Stimulated activated CD4-positive, alpha-beta T cell treated with anti-CD3 and anti-CD28 coated beads, Interleukin-2, amount 100 ng/mL, for 48 hours (primary cell): ENCODE measurements around the gene AUTS2.

ENCODE experiments used
- DNase-seq, 2 donors: peaks; one replicate each; pipeline ENCODE4 v3.0.0-alpha.2; 2020

Gene AUTS2

DNA sequence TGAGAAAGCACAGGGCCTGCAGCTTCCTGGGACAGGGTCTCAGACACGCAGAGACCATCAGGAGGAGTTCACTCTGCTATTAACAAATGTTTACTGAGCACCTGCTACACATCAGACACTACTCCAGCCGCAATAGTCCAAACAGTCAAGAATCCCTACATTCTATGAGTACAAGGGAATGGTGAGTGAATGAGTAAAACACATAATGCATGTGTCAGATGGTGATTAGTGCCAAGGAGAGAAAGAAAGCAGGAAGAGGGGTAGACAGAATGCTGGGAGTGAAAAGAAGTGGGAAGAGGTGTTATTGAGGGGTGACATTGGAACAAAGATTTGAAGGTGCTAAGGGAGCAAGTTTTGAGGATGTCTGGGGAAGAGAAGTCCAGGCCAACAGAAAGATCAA is 899.5 kb downstream of the AUTS2 start:
- no peak for DNase-seq

- no peak for DNase-seq
Observed at GRCh38 chr7:70498232-70498992, 900.1 kb downstream of the AUTS2 start.

GRCh38 chr7:70500261-70500660 is 902.0 kb downstream of the AUTS2 start:
- no peak for DNase-seq

GRCh38 chr7:70502117-70502863 is 904.0 kb downstream of the AUTS2 start:
- no peak for DNase-seq

GRCh38 chr7:70504254-70504653 is 906.0 kb downstream of the AUTS2 start:
- no peak for DNase-seq

DNA sequence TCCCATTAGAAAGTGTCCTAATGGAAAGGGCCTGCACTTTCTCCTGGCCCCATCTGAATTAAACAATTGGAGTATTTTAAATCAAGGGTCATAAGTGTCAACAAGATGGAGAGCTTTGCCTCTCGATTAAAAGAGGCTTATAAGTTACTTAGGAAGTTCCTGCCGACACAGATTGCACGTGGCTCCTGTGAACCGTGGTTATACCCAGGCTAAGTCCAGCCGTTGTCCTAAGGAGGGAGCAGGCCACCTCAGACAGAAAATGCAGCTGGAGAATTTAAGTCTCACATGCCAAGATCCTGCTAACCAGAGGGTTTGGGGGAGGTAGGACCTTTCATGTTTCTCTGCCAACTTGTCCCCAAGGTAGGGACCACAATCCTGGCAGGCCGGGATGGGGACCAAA is 907.2 kb downstream of the AUTS2 start:
- no peak for DNase-seq

DNA sequence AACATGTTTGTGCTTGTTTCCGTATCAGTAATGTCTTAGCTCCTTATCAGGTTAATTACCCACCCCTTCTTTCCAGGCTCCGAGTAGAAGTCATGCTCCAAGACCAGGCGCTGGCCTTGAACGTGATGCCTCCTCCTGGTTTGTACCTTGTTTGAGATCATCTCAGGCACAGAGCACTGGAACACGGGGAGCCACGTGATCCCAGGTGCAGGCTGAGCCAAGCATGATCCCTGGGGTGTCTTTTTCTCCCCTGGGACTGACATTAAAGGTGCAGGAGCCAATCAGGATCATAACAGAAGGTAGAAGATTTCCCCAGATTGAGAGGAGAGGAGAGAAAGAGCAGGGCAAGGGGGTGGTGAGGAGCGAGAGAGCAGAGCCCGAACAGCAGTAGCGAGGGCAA is 907.6 kb downstream of the AUTS2 start:
- DNase-seq = no peak

DNA sequence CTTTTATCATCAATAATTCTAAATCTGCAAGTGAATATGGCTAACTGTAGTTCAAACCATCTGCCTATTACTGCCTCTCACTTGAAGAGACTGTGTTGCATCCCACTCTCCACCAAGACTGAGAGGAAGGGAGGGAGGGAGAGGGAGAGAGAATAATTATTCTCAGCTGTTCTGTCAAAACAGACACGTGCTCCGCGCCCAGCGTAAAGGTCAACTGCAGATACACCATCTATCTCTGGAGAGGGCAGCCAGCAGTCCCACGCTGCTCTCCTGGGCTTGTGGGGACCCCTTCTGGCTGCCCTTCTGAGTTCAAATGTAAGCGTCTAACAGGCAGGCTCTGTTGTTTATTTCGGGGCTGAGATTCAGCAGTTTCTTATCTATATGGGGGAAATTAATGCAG is 908.2 kb downstream of the AUTS2 start:
- no peak for DNase-seq

DNA sequence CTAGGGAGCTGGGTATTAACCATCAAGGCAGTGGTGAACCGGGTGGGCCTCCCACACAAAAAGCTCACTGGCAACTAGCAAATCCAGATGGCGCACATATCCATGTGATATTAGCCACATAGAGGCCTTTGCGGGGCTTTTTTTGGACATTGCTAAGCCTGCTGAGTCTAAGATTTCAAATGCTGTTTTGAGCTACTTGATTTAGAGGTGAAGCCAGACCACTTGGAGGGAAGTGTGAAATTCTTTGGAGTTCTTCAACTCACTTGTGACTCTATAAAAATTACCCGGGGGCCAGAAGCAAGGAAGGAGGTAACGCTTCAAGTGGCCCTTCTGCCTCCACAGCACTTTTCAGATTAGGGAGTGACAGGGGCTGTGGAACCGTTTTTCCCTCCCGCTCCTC is 913.9 kb downstream of the AUTS2 start:
- DNase-seq = no peak

GRCh38 chr7:70512761-70513160 is 914.5 kb downstream of the AUTS2 start:
- no peak for DNase-seq

GRCh38 chr7:70520611-70521010 is 922.3 kb downstream of the AUTS2 start:
- no peak for DNase-seq

DNA sequence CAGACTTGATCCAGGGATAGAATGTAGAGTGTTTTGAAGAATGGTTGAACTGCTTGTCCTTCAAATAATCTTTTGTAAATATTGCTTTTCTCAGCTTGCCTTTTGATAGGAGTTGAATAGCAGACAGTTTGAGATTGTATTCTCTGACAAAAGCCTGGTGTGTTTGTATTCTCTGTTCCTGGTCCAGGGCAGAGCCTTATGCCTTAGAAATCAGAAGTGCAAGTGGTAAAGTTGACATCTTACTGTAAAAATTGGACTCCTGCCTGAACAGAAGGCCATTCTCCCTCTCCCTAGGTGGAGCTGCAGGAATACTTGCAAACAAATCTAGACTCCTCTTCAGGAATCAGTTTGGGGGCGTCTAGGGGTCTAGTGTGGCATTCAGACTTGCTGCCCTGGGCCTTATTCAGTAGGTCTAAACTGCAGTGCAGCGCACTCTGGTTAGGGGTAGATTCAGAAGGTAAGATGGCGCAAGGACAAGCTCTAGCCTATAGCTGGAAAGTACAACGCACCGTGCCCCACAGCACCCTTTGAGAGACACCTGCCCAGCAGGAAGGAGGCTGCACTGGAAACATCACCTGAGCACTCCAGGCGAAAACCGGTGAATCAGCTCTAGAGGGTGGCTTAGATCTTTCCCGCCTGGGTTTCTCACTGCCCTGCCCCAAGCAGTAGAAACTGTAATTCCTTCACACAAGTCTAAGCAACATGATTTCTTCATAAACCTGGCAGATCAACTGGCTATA is 925.1 kb downstream of the AUTS2 start:
- no peak for DNase-seq

GRCh38 chr7:70523989-70524351 is 925.7 kb downstream of the AUTS2 start:
- DNase-seq = no peak

DNA sequence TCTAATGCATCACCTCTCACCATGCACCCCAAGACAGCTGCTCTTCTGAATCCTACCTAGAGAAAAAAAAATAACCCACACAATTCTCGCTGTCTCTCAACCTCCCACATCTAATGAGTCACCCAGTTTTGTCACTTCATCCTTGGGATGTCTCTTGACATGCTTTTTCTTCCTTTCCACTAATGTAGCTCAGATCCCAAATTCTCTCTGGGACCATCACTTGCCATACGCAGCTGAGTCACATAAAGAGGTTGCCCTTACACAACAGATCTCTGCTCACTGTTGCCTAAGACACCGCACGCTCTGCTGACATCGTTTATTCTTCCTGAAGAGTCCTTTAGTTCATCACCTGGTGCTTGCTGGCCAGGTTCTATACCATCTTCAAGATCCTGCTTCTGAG is 927.7 kb downstream of the AUTS2 start:
- no peak for DNase-seq

DNA sequence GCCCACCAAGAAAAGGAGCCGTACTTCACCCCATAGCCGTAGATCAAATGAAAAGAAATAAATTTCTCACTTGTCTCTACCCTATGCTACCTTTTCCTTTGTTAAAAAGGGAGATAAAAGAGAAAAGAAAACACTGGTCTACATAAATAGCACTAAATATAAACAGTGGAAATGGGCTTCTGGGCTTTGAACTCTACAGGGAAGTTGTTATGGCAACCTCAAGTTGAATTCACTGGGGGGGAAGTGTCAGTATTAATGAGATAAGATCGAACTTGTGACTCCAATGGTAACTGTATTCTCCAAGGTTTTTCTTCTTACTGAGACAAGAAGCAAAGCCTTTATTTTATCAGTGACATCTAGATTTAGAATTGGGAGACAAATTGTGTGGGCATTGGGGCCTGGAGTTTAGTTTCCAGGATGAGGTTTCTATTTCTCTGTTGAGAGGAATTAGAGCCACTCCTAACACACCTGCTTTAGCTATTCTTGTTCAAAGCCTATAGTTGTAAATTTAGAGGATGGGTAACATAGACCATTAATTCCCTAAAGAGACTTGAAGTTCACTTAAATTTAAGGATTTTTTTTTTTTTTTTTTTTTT is 929.3 kb downstream of the AUTS2 start:
- DNase-seq = no peak

- DNase-seq = no peak
Observed at GRCh38 chr7:70529436-70529835, 931.2 kb downstream of the AUTS2 start.

DNA sequence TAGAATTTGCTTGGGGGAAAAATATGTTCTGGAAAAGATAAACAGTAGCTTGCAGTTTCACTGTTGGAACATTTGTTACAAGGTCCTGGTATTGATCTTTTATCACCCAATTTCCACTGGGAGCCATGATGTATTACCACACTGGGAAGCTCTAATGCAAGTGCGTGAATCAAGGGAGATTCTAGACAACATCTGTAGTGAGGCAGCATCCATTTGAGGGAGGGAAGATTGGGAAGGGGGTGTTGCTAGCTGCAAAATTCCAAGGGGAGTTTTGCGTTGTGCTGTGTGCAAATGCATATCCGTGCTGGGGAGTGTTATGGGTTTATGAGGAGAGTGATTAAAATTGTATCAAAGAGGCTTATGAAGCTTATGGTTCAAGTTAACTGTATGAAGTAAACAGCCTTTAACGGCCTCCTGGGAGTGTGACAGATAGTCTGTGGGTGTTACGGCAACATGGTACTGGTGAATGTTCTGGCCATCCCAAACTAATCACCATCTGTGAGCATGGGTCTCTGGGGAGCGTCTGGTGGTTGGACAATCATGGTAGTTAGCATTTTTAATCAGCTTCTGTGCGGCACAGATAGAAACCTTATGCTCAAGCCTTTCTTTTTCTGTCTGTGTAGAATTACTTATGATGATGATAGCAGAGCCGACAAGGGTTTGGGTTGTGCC is 931.8 kb downstream of the AUTS2 start:
- no peak for DNase-seq

DNA sequence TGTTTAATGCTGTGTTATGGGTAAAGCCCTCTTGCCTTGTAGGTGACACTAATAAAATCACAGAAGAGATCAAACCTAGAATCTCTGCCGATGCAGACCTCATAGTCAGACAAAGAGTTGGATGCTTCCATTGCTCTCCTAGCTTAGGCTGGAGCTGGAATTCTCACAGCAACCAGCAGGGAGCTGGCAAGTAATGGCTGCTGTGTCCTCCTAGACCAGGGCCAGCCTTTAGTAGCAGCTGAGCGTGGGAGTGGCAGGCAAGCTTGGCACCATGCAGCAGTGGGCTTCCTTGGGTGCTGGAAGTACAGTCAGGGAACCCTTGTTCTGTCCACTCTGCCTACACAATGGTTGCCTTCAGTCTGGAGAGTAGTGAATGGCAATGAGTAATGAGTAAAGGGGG is 935.3 kb downstream of the AUTS2 start:
- no peak for DNase-seq

DNA sequence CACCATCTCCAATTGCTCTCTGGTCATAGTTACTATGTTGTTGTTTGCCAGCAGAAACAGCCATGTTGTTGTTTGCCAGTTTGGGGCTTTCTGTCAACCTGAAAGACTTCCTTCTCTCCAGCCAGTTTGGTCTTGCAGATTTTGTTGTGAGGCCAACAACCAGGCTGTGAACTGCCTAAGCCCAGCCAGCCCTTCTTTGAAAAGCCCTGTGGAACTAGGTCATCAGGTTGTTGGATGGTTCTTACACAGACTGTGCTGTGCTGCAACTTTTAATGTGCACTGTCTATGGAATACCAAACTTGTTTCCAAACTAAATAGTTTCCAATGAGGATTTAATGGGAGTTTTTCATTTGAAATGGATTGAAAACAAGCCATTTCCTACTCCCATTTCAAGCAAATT is 940.9 kb downstream of the AUTS2 start:
- no peak for DNase-seq

DNA sequence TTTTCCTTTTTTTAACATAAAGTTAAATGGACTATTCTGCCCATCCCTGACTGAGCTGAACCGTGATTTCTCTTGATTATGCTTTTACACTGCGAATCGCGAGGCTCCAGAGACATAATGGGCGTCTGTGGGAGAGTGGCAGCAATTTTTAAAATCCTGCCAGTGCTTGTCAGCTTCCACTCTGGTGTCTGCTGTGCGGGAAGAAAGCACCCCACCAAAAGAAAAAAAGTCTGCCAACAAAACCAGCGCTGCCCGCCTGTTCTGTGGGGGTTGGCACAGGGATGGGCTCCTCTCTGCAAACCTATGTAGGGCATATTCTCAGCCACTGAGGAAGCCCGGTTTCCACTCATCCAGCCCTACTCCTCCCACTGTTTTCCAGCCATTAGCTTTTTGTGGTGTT is 941.3 kb downstream of the AUTS2 start:
- DNase-seq = no peak

- no peak for DNase-seq
Observed at GRCh38 chr7:70540641-70541040, 942.4 kb downstream of the AUTS2 start.

GRCh38 chr7:70542750-70543376 is 944.6 kb downstream of the AUTS2 start:
- no peak for DNase-seq

DNA sequence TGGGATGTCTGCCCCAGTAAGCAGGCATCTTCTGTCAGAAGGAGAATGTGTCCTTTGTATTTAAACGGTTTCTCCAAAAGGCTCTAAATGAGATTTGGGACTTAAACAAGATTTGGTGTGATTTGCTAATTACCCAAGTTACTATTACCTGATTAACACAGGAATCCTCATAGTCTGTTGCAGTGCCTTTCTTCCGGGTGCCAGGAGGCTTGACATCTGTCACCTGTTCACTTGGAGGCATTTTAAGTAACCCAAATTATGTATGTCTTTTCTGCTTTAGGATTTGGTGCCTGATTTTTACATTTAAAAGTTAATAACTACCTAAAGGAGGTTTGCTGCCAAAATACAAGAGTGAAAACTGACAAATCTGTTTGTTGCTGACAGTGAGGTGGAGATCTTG is 945.7 kb downstream of the AUTS2 start:
- no peak for DNase-seq
